SK-N-SH (cell line): ENCODE data around the gene RAPGEF4. TPM values are rescaled to one million over a fixed set of nuclear protein-coding genes. Genes with fewer than 3 reads are reported as not detected.

Experiments
- CTCF ChIA-PET: fragments of 300-600, 350-600 bp; formaldehyde crosslinking; extraction: SDS; loops from one replicate; lab custom pipeline; 2021; lab: Yijun Ruan, JAX
- POLR2A ChIA-PET: fragments of 350-600 bp; sonication (Branson Sonifier 250); formaldehyde crosslinking; extraction: SDS; loops from one replicate; lab custom pipeline; 2020; ENCODE audit warnings: antibody characterized with exemption, inconsistent platforms; lab: Yijun Ruan, JAX
- DNase-seq: peaks from one replicate; pipeline ENCODE4 v3.0.0; 2012
- H2AFZ ChIP-seq: fragments of 200-600 bp; sonication (generic); 2 replicates; pipeline ENCODE4 v1.8.1; 2016; ENCODE audit warnings: antibody characterized with exemption, mild to moderate bottlenecking, low read depth
- H3F3A ChIP-seq: fragments of 200-600 bp; sonication (generic); replicated peaks from 2 replicates; pipeline ENCODE3; 2016; ENCODE audit warnings: antibody characterized with exemption, mild to moderate bottlenecking; ENCODE audit not compliant: insufficient read depth
- H3K27ac ChIP-seq, 2 experiments: fragments of 200-500 bp in 1 of 2; fragments of 200-600 bp in 1 of 2; sonication (Bioruptor generic) in 1 of 2; sonication (generic), shearing (Covaris generic) in 1 of 2; 2 replicates each; pipeline versions ENCODE4 v1.5.1 to v1.6.1; 2014 to 2016; ENCODE audit warnings: low read depth in 2 of 2, inconsistent platforms in 1 of 2, low read length in 1 of 2, mild to moderate bottlenecking in 1 of 2, mixed read lengths in 1 of 2
- H3K27me3 ChIP-seq: fragments of 200-600 bp; sonication (generic), shearing (Covaris generic); 2 replicates; pipeline ENCODE4 v1.6.1; 2016; ENCODE audit warnings: mixed run types; ENCODE audit not compliant: insufficient read depth
- H3K36me3 ChIP-seq, 2 experiments: fragments of 200-500 bp in 1 of 2; fragments of 200-600 bp in 1 of 2; sonication (Bioruptor generic) in 1 of 2; sonication (generic) in 1 of 2; replicated peaks in 1 of 2; 2 replicates each; pipeline versions ENCODE3 to v1.5.1; 2014 to 2016; ENCODE audit warnings: low read length in 1 of 2, mild to moderate bottlenecking in 1 of 2; ENCODE audit not compliant: insufficient read depth in 2 of 2, control insufficient read depth in 1 of 2
- H3K4me1 ChIP-seq, 2 experiments: fragments of 200-500 bp in 1 of 2; fragments of 200-600 bp in 1 of 2; sonication (Bioruptor generic) in 1 of 2; sonication (generic), shearing (Covaris generic) in 1 of 2; 2 replicates each; pipeline versions ENCODE4 v1.5.1 to v1.6.1; 2014 to 2016; ENCODE audit warnings: low read depth in 1 of 2, low read length in 1 of 2, mixed run types in 1 of 2; ENCODE audit not compliant: insufficient read depth in 2 of 2, control insufficient read depth in 1 of 2
- H3K4me2 ChIP-seq: fragments of 200-600 bp; sonication (generic), shearing (Covaris generic); 2 replicates; pipeline ENCODE4 v1.6.1; 2017; ENCODE audit warnings: mixed run types
- H3K4me3 ChIP-seq, 2 experiments: fragments of 200-500 bp in 1 of 2; fragments of 200-600 bp in 1 of 2; sonication (Bioruptor generic) in 1 of 2; sonication (generic), shearing (Covaris generic) in 1 of 2; 2 replicates each; pipeline versions ENCODE4 v1.5.1 to v1.8.1; 2014 to 2016; ENCODE audit warnings: low read depth in 2 of 2, inconsistent platforms in 1 of 2, low read length in 1 of 2, mild to moderate bottlenecking in 1 of 2, mixed read lengths in 1 of 2, moderate library complexity in 1 of 2
- H3K79me2 ChIP-seq: fragments of 200-600 bp; sonication (generic); 2 replicates; pipeline ENCODE4 v1.8.1; 2017; ENCODE audit warnings: mild to moderate bottlenecking; ENCODE audit not compliant: insufficient read depth
- H3K9ac ChIP-seq: fragments of 200-600 bp; sonication (generic); 2 replicates; pipeline ENCODE4 v1.6.1; 2017; ENCODE audit warnings: mixed run types
- H3K9me2 ChIP-seq: fragments of 200-600 bp; sonication (generic); 2 replicates; pipeline ENCODE4 v1.6.1; 2017; ENCODE audit warnings: mixed run types
- H3K9me3 ChIP-seq: fragments of 200-600 bp; sonication (generic); 2 replicates; pipeline ENCODE4 v1.6.1; 2017; ENCODE audit warnings: mixed run types, mild to moderate bottlenecking, moderate library complexity
- H4K20me1 ChIP-seq: fragments of 200-600 bp; sonication (generic); 2 replicates; pipeline ENCODE4 v1.6.1; 2017; ENCODE audit warnings: mild to moderate bottlenecking, mixed run types; ENCODE audit not compliant: insufficient read depth
- CHD2 ChIP-seq: fragments of 150-350 bp; IDR thresholded peaks from 2 replicates; pipeline ENCODE4 v1.6.1; 2018; ENCODE audit warnings: low read length; ENCODE audit not compliant: partially characterized antibody
- CTCF ChIP-seq: fragments of 200-600 bp; sonication (generic); IDR thresholded peaks from 2 replicates; pipeline ENCODE4 v1.6.1; 2017; ENCODE audit warnings: antibody characterized with exemption, mild to moderate bottlenecking, moderate library complexity
- ELF1 ChIP-seq: IDR thresholded peaks from 2 replicates; pipeline ENCODE4 v1.4.0; 2012
- EP300 ChIP-seq, 2 experiments: IDR thresholded peaks; 2 replicates each; pipeline versions ENCODE4 v1.4.0 to v1.6.1; 2012; ENCODE audit warnings: borderline replicate concordance in 1 of 2, low read depth in 1 of 2, low read length in 1 of 2
- FOSL2 ChIP-seq: IDR thresholded peaks from 2 replicates; pipeline ENCODE4 v1.4.0; 2012; ENCODE audit warnings: low read depth, mild to moderate bottlenecking, moderate library complexity, borderline replicate concordance
- FOXJ3 ChIP-seq: sonication (generic); formaldehyde crosslinking; IDR thresholded peaks from 2 replicates; pipeline ENCODE4 v1.5.1; 2020; ENCODE audit warnings: mild to moderate bottlenecking, missing genetic modification reagents
- FOXM1 ChIP-seq: IDR thresholded peaks from 2 replicates; pipeline ENCODE4 v1.4.0; 2012; ENCODE audit warnings: low read depth, mild to moderate bottlenecking
- GABPA ChIP-seq: IDR thresholded peaks from 2 replicates; pipeline ENCODE4 v1.4.0; 2012; ENCODE audit warnings: low read depth, mild to moderate bottlenecking
- GATA2 ChIP-seq: sonication (generic); formaldehyde crosslinking; IDR thresholded peaks from 2 replicates; pipeline ENCODE4 v1.5.0; 2020; ENCODE audit warnings: mild to moderate bottlenecking, missing genetic modification reagents
- IRF3 ChIP-seq: fragments of 150-350 bp; IDR thresholded peaks from 2 replicates; pipeline ENCODE4 v1.6.1; 2016; ENCODE audit warnings: mild to moderate bottlenecking, low read depth, low read length
- JUND ChIP-seq: IDR thresholded peaks from 2 replicates; pipeline ENCODE4 v1.4.0; 2012
- MAX ChIP-seq: IDR thresholded peaks from 2 replicates; pipeline ENCODE4 v1.4.0; 2012; ENCODE audit warnings: low read depth
- MEF2A ChIP-seq: IDR thresholded peaks from 2 replicates; pipeline ENCODE4 v1.4.0; 2012; ENCODE audit warnings: low read depth, borderline replicate concordance
- NFIC ChIP-seq: IDR thresholded peaks from 2 replicates; pipeline ENCODE4 v1.4.0; 2012; ENCODE audit warnings: borderline replicate concordance
- NRF1 ChIP-seq: IDR thresholded peaks from 2 replicates; pipeline ENCODE4 v1.6.1; 2012; ENCODE audit warnings: low read depth, mild to moderate bottlenecking, low read length
- POLR2AphosphoS5 ChIP-seq: IDR thresholded peaks from 2 replicates; pipeline ENCODE4 v1.6.1; 2012; ENCODE audit warnings: low read depth, low read length
- RAD21 ChIP-seq: IDR thresholded peaks from 2 replicates; pipeline ENCODE4 v1.6.1; 2012; ENCODE audit warnings: mild to moderate bottlenecking, low read length
- RCOR1 ChIP-seq: fragments of 150-350 bp; IDR thresholded peaks from 2 replicates; pipeline ENCODE4 v1.6.1; 2017; ENCODE audit warnings: antibody characterized with exemption, low read length
- RXRA ChIP-seq: IDR thresholded peaks from 2 replicates; pipeline ENCODE4 v1.4.0; 2012; ENCODE audit warnings: low read depth, mild to moderate bottlenecking, borderline replicate concordance
- SIN3A ChIP-seq: IDR thresholded peaks from 2 replicates; pipeline ENCODE4 v1.6.1; 2012; ENCODE audit warnings: low read depth, mild to moderate bottlenecking, low read length, moderate library complexity, borderline replicate concordance
- SMC3 ChIP-seq: IDR thresholded peaks from 2 replicates; pipeline ENCODE4 v1.6.1; 2012; ENCODE audit warnings: low read depth, low read length, improper control_type of control experiment
- TAF1 ChIP-seq: IDR thresholded peaks from 2 replicates; pipeline ENCODE4 v1.6.1; 2012; ENCODE audit warnings: low read depth, mild to moderate bottlenecking, low read length, moderate library complexity, borderline replicate concordance
- TEAD4 ChIP-seq: IDR thresholded peaks from 2 replicates; pipeline ENCODE4 v1.4.0; 2012; ENCODE audit warnings: mild to moderate bottlenecking, borderline replicate concordance; ENCODE audit not compliant: insufficient read depth
- USF1 ChIP-seq: IDR thresholded peaks from 2 replicates; pipeline ENCODE4 v1.4.0; 2012; ENCODE audit warnings: low read depth, borderline replicate concordance
- YY1 ChIP-seq: IDR thresholded peaks from 2 replicates; pipeline ENCODE4 v1.4.0; 2012; ENCODE audit warnings: low read depth, mild to moderate bottlenecking
- WGBS: methylation state at CpG from one replicate; pipeline ENCODE4 v1.1.6; 2017; ENCODE audit warnings: low lambda C conversion rate; 5-methylcytosine and 5-hydroxymethylcytosine counted together
- polyA plus RNA-seq, 3 experiments: library from polyadenylated mRNA; depleted of rRNA; stranded (reverse); fragments of >200 nt; gene quantifications; 2 replicates each; pipeline ENCODE4 v1.2.3, GENCODE V29; 2012
- TF ChIP-seq, protein P1 (sequence below): IDR thresholded peaks from 2 replicates; pipeline ENCODE4 v1.4.0; 2012; ENCODE audit warnings: low read depth, borderline replicate concordance
- TF ChIP-seq, protein P2 (sequence below): IDR thresholded peaks from 2 replicates; pipeline ENCODE4; 2012

The RAPGEF4 gene
- polyA plus RNA-seq, 1 of the 3 experiments (the other 2 are of a cell fraction): 0.30 TPM

GRCh38 chr2:172698041-172698863 is 37.4 kb upstream of the RAPGEF4 start:
- no peaks in the 10 kb centered on the region for H3K27me3 ChIP-seq
- H3F3A ChIP-seq: peaks cover 33% of the 10 kb centered on the region
- peaks cover 0 to 29% of the 10 kb centered on the region in 2 experiments; a peak in 3 of 4 replicates for H3K4me1 ChIP-seq
- H2AFZ ChIP-seq: peak overlapping the region; percentile 25; the same call in 1 of the 2 replicates
- H3K9me2 ChIP-seq: no peaks in the 10 kb centered on the region
- no peak overlapping the region for H3K9ac ChIP-seq
- WGBS: 55% methylated on average over 5 of the region's 5 CpGs
- ChIA-PET CTCF (interaction anchor here (0.7 to 2.9 kb wide), 5 partner anchors 10 to 236 kb away, joined by 3 to 14 read pairs (median 4); no protein-coding TSS in a partner anchor), POLR2A (no interaction called here)
- no peaks in the 10 kb centered on the region for H4K20me1 ChIP-seq
- H3K9me3 ChIP-seq: no peaks in the 10 kb centered on the region
- H3K4me2 ChIP-seq: peak overlapping the region; percentile 51; the same call in 1 of the 2 replicates
- H3K79me2 ChIP-seq: no peaks in the 10 kb centered on the region
- peak overlapping the region in 1 of 2 experiments; percentile 74; a peak in 2 of 4 replicates for H3K27ac ChIP-seq
- no peaks in the 10 kb centered on the region for H3K36me3 ChIP-seq
- H3K4me3 ChIP-seq: no peak overlapping the region
- DNase-seq: no peak
- TF ChIP-seq TEAD4: no peak; the same call in 1 of the 2 replicates
- TF ChIP-seq JUND: peak; percentile 97
- TF ChIP-seq RXRA: no peak
- TF ChIP-seq IRF3: no peak
- TF ChIP-seq SIN3A: no peak
- no peak for TF ChIP-seq USF1
- TF ChIP-seq RAD21: no peak
- TF ChIP-seq ELF1: no peak
- TF ChIP-seq GATA2 (CRISPR knock-in tag): no peak
- TF ChIP-seq CTCF: no peak
- no peak for TF ChIP-seq FOXM1
- TF ChIP-seq, protein P1, sequence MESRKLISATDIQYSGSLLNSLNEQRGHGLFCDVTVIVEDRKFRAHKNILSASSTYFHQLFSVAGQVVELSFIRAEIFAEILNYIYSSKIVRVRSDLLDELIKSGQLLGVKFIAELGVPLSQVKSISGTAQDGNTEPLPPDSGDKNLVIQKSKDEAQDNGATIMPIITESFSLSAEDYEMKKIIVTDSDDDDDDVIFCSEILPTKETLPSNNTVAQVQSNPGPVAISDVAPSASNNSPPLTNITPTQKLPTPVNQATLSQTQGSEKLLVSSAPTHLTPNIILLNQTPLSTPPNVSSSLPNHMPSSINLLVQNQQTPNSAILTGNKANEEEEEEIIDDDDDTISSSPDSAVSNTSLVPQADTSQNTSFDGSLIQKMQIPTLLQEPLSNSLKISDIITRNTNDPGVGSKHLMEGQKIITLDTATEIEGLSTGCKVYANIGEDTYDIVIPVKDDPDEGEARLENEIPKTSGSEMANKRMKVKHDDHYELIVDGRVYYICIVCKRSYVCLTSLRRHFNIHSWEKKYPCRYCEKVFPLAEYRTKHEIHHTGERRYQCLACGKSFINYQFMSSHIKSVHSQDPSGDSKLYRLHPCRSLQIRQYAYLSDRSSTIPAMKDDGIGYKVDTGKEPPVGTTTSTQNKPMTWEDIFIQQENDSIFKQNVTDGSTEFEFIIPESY: no peak
- TF ChIP-seq, protein P2, sequence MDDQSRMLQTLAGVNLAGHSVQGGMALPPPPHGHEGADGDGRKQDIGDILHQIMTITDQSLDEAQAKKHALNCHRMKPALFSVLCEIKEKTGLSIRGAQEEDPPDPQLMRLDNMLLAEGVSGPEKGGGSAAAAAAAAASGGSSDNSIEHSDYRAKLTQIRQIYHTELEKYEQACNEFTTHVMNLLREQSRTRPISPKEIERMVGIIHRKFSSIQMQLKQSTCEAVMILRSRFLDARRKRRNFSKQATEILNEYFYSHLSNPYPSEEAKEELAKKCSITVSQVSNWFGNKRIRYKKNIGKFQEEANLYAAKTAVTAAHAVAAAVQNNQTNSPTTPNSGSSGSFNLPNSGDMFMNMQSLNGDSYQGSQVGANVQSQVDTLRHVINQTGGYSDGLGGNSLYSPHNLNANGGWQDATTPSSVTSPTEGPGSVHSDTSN: peak; percentile 25; the same call in 1 of the 2 replicates
- no peak for TF ChIP-seq CHD2
- TF ChIP-seq FOXJ3: no peak
- no peak for TF ChIP-seq NRF1
- no peak for TF ChIP-seq RCOR1
- 0 out of 2 replicates have a peak, but pooled peaks have one; percentile 9 for TF ChIP-seq MEF2A
- TF ChIP-seq MAX: 0 out of 2 replicates have a peak, but pooled peaks have one; percentile 15
- no peak for TF ChIP-seq SMC3
- no peak for TF ChIP-seq YY1
- TF ChIP-seq NFIC: peak; percentile 48
- TF ChIP-seq POLR2AphosphoS5: no peak
- TF ChIP-seq GABPA: no peak
- TF ChIP-seq FOSL2: peak; percentile 99
- TF ChIP-seq EP300 (IDR thresholded peaks at IDR 0.05; ENCODE audit: borderline replicate concordance in 1 of 2, low read depth in 1 of 2, low read length in 1 of 2): peak in 1 of 2 experiments; percentile 30; a peak in 1 of 4 replicates
- no peak for TF ChIP-seq TAF1
